Right lobe of liver (tissue), 6 donors: Measurements from ENCODE around the gene TNFRSF1A. TPM values are rescaled to one million over a fixed set of nuclear protein-coding genes. Genes with fewer than 3 reads are reported as not detected.
A peak's percentile ranks its signal among the peaks of the same experiment; 100 is the strongest.

Source experiments
- ATAC-seq, 4 donors: fragments of 200-7000 bp; cut with Tn5 transposase; one replicate each; pipeline ENCODE4 v1.9.1; 2020; ENCODE audit warnings: mild to moderate bottlenecking in 4 of 4, moderate library complexity in 4 of 4
- DNase-seq, 3 donors: peaks; one replicate each; pipeline ENCODE4 v3.0.0-alpha.2; 2020
- H3K27ac ChIP-seq, 3 donors: fragments of 200-600 bp; one replicate each; pipeline ENCODE4 v1.8.0; 2022
- H3K27me3 ChIP-seq, 2 donors: fragments of 200-600 bp; one replicate each; pipeline ENCODE4 v1.8.0; 2022
- H3K36me3 ChIP-seq, 4 donors: fragments of 200-600 bp; sonication (generic) in 1 of 4; one replicate each; pipeline versions ENCODE4 v1.5.1 to v1.8.0; 2017 to 2022; ENCODE audit warnings: control low read depth in 1 of 4
- H3K4me1 ChIP-seq, 4 donors: fragments of 200-600 bp; sonication (generic) in 1 of 4; one replicate each; pipeline versions ENCODE4 v1.5.1 to v1.8.0; 2017 to 2022; ENCODE audit warnings: control low read depth in 1 of 4
- H3K4me3 ChIP-seq, 3 donors: fragments of 200-600 bp; one replicate each; pipeline ENCODE4 v1.8.0; 2022
- H3K9me3 ChIP-seq, 4 donors: fragments of 200-600 bp; sonication (generic) in 1 of 4; one replicate each; pipeline versions ENCODE4 v1.5.1 to v1.8.0; 2017 to 2022; ENCODE audit warnings: control low read depth in 1 of 4
- POLR2A ChIP-seq: fragments of 450-650 bp; IDR thresholded peaks from one replicate; pipeline ENCODE4 v1.6.1; 2017; ENCODE audit warnings: antibody characterized with exemption, mild to moderate bottlenecking
- WGBS: methylation state at CpG from one replicate; pipeline ENCODE4 v1.1.6; 2018; ENCODE audit warnings: low coverage, low lambda C conversion rate; ENCODE audit not compliant: insufficient coverage; ENCODE audit errors: missing lambda C conversion rate; 5-methylcytosine and 5-hydroxymethylcytosine counted together
- intact Hi-C, 2 donors: fragments of 100-400 bp; cut with DNase I; formaldehyde crosslinking; loops; one replicate each; pipeline versions ENCODE4 v1.11.2 to v1.14.1; 2022
- total RNA-seq, 6 experiments: library from RNA; depleted of rRNA in 2 of 6; stranded (reverse); fragments of >200 nt in 2 of 6; fragmentation: NEBNext Ultra II Directional in 3 of 6; extraction: Animal tissue kit (Norgen Biotek cat#: 25700) in 3 of 6; gene quantifications; one replicate each; pipeline versions ENCODE4 v1.1.0 to v1.2.4, GENCODE V29; 2016 to 2023
- TF ChIP-seq, protein P1 (sequence below), 4 donors: fragments of 200-600 bp in 3 of 4; fragments of 450-650 bp in 1 of 4; IDR thresholded peaks; one replicate each; pipeline versions ENCODE4 v1.5.1 to v1.8.0; 2016 to 2022; ENCODE audit warnings: antibody characterized with exemption in 4 of 4, mild to moderate bottlenecking in 2 of 4
- donor health status: DM: no; HTN: yes; CAD: no.
- donor health status: DM: no; HTN: no; CAD: no.
- donor health status: DM: no; HTN: no; CAD: no.
- donor health status: DM: no; HTN: yes; CAD: no.
- donor health status: DM: no; HTN: yes; CAD: no.

TNFRSF1A gene
- total RNA-seq, 6 experiments from 2014 or later: 70.6 to 199 (median 117) TPM

DNA sequence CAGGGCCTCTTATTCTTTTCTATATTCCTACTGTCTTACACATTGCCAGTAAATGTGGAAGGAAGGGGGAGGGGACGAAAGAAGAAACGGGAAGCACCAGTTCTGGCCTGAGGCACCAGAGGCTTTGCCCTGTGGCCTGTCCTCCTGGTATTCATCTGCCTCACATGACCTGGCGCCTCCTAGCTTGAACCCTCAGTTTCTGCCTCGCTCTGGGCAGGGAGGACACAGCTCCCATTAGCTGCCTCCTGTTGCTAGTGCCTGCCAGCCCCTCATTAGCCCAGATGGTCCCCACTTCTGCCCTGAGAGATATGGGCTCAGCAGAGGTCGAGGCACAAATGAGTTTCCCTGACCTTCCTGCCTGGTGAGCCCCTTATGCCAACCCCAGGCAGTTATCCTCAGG lies 34.3 kb downstream of the TNFRSF1A start:
- Histone ChIP-seq H3K4me3 (no peak overlapping the region), H3K36me3 (no peaks in the 10 kb centered on the region), H3K27me3 (no peaks in the 10 kb centered on the region), H3K4me1 (peaks cover 0 to 7% (median 0%) of the 10 kb centered on the region in 4 donors), H3K27ac (no peak overlapping the region), H3K9me3 (no peaks in the 10 kb centered on the region)
- 34% methylated on average over 2 of the region's 5 CpGs for WGBS
- DNase-seq (no peak), ATAC-seq (peak in 2 of 4 donors; percentile 3 to 6)
- intact Hi-C loops: no loop called here
- no peak for TF ChIP-seq POLR2A
- TF ChIP-seq, protein P1, sequence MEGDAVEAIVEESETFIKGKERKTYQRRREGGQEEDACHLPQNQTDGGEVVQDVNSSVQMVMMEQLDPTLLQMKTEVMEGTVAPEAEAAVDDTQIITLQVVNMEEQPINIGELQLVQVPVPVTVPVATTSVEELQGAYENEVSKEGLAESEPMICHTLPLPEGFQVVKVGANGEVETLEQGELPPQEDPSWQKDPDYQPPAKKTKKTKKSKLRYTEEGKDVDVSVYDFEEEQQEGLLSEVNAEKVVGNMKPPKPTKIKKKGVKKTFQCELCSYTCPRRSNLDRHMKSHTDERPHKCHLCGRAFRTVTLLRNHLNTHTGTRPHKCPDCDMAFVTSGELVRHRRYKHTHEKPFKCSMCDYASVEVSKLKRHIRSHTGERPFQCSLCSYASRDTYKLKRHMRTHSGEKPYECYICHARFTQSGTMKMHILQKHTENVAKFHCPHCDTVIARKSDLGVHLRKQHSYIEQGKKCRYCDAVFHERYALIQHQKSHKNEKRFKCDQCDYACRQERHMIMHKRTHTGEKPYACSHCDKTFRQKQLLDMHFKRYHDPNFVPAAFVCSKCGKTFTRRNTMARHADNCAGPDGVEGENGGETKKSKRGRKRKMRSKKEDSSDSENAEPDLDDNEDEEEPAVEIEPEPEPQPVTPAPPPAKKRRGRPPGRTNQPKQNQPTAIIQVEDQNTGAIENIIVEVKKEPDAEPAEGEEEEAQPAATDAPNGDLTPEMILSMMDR (IDR thresholded peaks at IDR 0.05): no peak

DNA sequence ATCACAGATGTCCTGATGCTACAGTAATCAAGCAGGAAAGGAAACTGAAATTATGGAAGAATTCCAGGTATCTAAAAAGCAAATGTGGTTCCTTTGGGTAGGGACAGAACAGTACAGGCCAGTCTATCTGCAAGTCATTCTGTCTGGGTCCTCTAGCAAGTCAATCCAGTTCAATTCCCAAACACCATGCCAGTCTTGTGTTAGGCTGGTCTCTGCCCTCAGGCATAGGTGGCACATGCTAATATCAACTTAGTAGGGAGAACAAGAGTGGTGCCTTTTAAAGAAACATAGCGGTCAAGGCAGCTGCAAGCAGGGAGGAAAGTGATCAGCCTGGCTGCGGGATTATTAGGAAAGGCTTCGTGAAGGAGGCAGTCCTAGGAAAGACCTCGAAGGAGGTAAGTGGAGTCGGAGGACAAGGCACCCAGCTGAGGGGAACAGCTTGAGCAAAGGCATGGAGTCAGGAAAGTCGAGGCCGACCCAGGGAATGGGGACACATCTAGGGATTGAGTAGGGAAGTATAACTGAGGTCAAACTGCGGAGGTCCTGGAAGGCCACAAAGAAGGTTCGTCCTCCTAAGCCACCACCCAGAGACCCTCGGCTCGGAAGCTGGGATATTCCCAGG lies 35.2 kb downstream of the TNFRSF1A start:
- ATAC-seq (no peak), DNase-seq (no peak)
- H3K4me3 ChIP-seq: no peak overlapping the region
- 83% methylated on average over 7 of the region's 11 CpGs for WGBS
- TF ChIP-seq, protein P1 (IDR thresholded peaks at IDR 0.05): no peak
- TF ChIP-seq POLR2A: no peak
- H3K27me3 ChIP-seq: no peaks in the 10 kb centered on the region
- H3K9me3 ChIP-seq: no peaks in the 10 kb centered on the region
- peaks cover 0 to 5% (median 0%) of the 10 kb centered on the region in 4 donors for H3K4me1 ChIP-seq
- H3K36me3 ChIP-seq: no peaks in the 10 kb centered on the region
- intact Hi-C loops: no loop called here
- H3K27ac ChIP-seq: no peak overlapping the region

DNA sequence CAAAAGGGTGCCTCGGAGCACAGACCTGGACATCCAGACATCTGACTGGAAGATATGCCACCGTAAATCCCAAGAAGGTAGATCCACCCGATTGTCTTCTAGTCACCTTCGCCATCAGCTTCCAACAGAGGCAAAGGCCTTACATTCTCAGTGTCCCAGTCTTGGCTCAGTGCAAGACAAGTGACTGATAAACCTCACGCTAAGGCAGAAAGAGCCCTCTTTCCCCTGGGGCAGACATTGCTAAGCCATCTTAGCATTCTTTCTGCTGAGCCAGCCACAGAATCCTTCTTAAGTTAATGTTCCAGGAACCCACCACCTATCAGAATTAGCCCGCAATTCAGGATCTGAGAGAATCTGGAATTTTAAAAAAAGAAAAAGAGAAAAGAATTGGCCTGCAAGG lies 35.7 kb downstream of the TNFRSF1A start:
- no peak for DNase-seq

DNA sequence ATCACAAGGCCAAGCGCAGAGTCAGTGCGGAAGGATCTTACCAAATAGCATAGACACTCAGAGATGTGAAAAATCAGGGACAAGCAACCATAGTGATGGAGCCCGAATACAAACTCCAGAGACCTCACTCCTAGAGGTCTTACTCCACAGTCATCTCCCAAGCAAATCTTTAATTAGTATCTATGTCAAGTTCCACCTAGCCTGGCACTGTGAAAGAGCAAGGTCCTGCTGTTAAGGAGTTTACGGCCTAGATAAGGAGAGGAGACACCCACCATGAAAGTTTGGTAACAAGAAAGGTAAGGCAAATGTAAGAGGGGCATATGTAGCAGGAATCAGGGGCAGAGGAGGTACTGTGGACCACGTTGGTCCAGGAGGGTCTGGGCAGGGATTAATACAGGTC lies 38.8 kb downstream of the TNFRSF1A start:
- DNase-seq (no peak), ATAC-seq (no peak)
- Histone ChIP-seq H3K9me3 (no peaks in the 10 kb centered on the region), H3K36me3 (no peaks in the 10 kb centered on the region), H3K27ac (no peak overlapping the region), H3K27me3 (no peaks in the 10 kb centered on the region), H3K4me3 (no peak overlapping the region), H3K4me1 (no peaks in the 10 kb centered on the region)
- intact Hi-C loops: no loop called here
- TF ChIP-seq, protein P1 (IDR thresholded peaks at IDR 0.05): no peak
- TF ChIP-seq POLR2A: no peak
- WGBS: 72% methylated on average over 3 of the region's 5 CpGs

More for the DNA sequence above, 35.7 kb downstream of the TNFRSF1A start:
- Histone ChIP-seq H3K4me3 (no peak overlapping the region), H3K4me1 (peaks cover 0 to 3% (median 0%) of the 10 kb centered on the region in 4 donors), H3K27me3 (no peaks in the 10 kb centered on the region), H3K36me3 (no peaks in the 10 kb centered on the region), H3K9me3 (no peaks in the 10 kb centered on the region), H3K27ac (no peak overlapping the region)
- TF ChIP-seq, protein P1 (IDR thresholded peaks at IDR 0.05): no peak
- TF ChIP-seq POLR2A: no peak
- no peak for ATAC-seq
- intact Hi-C loops: no loop called here
- 71% methylated on average over 3 of the region's 6 CpGs for WGBS
